ENCODE data around the gene NCK2. TPM values are rescaled to one million over a fixed set of nuclear protein-coding genes. Genes with fewer than 3 reads are reported as not detected.

Gene NCK2
- total and polyA plus RNA-seq, 2 of the 4 experiments (the other 2 are of a cell fraction): 15.8 to 22.2 TPM

DNA sequence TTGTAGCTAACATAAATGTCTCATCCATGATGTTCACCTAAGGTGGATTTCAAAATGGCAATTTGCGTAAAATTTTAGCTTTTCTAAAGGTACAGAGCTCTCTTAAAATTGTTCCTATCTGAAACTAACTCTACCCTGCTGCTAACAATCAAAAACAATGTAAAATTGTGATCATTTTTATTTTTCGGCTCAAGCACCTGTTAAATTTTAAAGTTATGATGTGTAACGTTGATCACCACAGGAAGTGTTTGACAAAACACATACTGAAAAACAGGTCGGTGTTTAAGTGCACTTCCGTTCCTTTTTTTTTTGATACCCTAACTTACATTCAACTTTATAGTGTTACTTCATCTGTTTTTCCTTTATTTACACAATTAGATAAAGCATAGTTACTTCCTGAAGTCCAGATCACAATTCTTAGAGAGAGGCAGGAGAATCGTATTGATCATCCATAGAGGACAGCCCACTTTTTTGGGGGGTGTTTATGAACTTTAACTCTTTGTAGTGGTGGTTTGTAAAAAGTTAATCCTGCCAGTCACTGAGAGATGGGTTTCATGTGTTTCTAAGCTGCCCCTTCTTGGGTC, 6.0 kb upstream of the NCK2 start:
- Histone ChIP-seq H3K27ac (ENCODE audit: insufficient read depth, low read length) (no peak overlapping the region), H2BK20ac (ENCODE audit: low read depth, low read length) (no peak overlapping the region), H2AK5ac (ENCODE audit: low read depth, low read length) (no peak overlapping the region), H3K4me2 (ENCODE audit: low read depth, low read length) (no peak overlapping the region), H2BK15ac (ENCODE audit: low read depth, low read length) (no peak overlapping the region), H3K9me3 (ENCODE audit: control insufficient read depth, insufficient read depth, low read length) (no peaks in the 10 kb centered on the region), H3K79me1 (ENCODE audit: low read depth in 1 of 2, low read length in 2 of 2) (no peaks in the 10 kb centered on the region), H2AFZ (replicated peaks; ENCODE audit: low read length, poor library complexity) (no peak overlapping the region), H3K9ac (ENCODE audit: low read depth, low read length) (no peak overlapping the region), H3K18ac (ENCODE audit: low read depth, low read length) (no peak overlapping the region), H2BK5ac (ENCODE audit: low read depth, low read length, poor library complexity, severe bottlenecking) (no peak overlapping the region), H3K4me3 (ENCODE audit: insufficient read depth, low read depth, low read length) (no peak overlapping the region), H4K91ac (ENCODE audit: insufficient read depth, low read depth, low read length) (no peak overlapping the region), H2BK120ac (ENCODE audit: low read depth, low read length) (no peak overlapping the region), H2AK9ac (replicated peaks; ENCODE audit: low read depth, low read length, poor library complexity) (no peak overlapping the region), H3K4ac (ENCODE audit: low read depth, low read length) (no peak overlapping the region), H3K27me3 (ENCODE audit: control insufficient read depth, insufficient read depth, low read length) (peaks cover 4% of the 10 kb centered on the region), H3K23ac (ENCODE audit: low read depth, low read length) (no peak overlapping the region), H3K4me1 (ENCODE audit: control insufficient read depth, insufficient read depth, low read length) (no peaks in the 10 kb centered on the region), H4K20me1 (ENCODE audit: insufficient read depth, low read length) (no peaks in the 10 kb centered on the region), H3K9me1 (ENCODE audit: insufficient read depth, low read length) (0 out of 2 replicates have a peak, but pooled peaks cover 2% of the 10 kb centered on the region), H4K8ac (ENCODE audit: low read depth in 2 of 2, low read length in 2 of 2) (no peak overlapping the region), H4K5ac (ENCODE audit: low read depth, low read length) (no peak overlapping the region), H3K14ac (replicated peaks; ENCODE audit: low read depth, low read length) (no peak overlapping the region), H3K56ac (ENCODE audit: extremely low read depth, insufficient read depth, low read length) (no peak overlapping the region), H3K36me3 (ENCODE audit: control insufficient read depth, insufficient read depth, low read length) (no peaks in the 10 kb centered on the region)
- no peak for DNase-seq
- TF ChIP-seq RFX5 (IDR thresholded peaks at IDR 0.05; ENCODE audit: low read depth, low read length) (no peak), RCOR1 (IDR thresholded peaks at IDR 0.05; ENCODE audit: insufficient replicate concordance, low read length) (no peak), RAD21 (IDR thresholded peaks at IDR 0.05; ENCODE audit: low read length) (no peak), MAFK (IDR thresholded peaks at IDR 0.05; ENCODE audit: low read depth, low read length) (no peak), CHD1 (IDR thresholded peaks at IDR 0.05; ENCODE audit: low read depth, low read length) (no peak), CEBPB (IDR thresholded peaks at IDR 0.05; ENCODE audit: low read depth, low read length) (no peak), SMC3 (IDR thresholded peaks at IDR 0.05; ENCODE audit: low read depth, low read length) (no peak), MXI1 (IDR thresholded peaks at IDR 0.05; ENCODE audit: borderline replicate concordance, low read depth, low read length) (no peak), NFE2L2 (IDR thresholded peaks at IDR 0.05; ENCODE audit: low read depth, low read length) (no peak), FOS (IDR thresholded peaks at IDR 0.05; ENCODE audit: low read depth, low read length) (no peak), MAZ (IDR thresholded peaks at IDR 0.05; ENCODE audit: borderline replicate concordance, low read depth, low read length) (no peak), BHLHE40 (IDR thresholded peaks at IDR 0.05; ENCODE audit: low read depth, low read length) (no peak), POLR2A (IDR thresholded peaks at IDR 0.05; ENCODE audit: low read depth, low read length) (no peak)
- TF ChIP-seq, protein P1, sequence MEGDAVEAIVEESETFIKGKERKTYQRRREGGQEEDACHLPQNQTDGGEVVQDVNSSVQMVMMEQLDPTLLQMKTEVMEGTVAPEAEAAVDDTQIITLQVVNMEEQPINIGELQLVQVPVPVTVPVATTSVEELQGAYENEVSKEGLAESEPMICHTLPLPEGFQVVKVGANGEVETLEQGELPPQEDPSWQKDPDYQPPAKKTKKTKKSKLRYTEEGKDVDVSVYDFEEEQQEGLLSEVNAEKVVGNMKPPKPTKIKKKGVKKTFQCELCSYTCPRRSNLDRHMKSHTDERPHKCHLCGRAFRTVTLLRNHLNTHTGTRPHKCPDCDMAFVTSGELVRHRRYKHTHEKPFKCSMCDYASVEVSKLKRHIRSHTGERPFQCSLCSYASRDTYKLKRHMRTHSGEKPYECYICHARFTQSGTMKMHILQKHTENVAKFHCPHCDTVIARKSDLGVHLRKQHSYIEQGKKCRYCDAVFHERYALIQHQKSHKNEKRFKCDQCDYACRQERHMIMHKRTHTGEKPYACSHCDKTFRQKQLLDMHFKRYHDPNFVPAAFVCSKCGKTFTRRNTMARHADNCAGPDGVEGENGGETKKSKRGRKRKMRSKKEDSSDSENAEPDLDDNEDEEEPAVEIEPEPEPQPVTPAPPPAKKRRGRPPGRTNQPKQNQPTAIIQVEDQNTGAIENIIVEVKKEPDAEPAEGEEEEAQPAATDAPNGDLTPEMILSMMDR (conservative IDR thresholded peaks at IDR 0.05; ENCODE audit: low read depth, low read length): no peak
- TF ChIP-seq, protein P2, sequence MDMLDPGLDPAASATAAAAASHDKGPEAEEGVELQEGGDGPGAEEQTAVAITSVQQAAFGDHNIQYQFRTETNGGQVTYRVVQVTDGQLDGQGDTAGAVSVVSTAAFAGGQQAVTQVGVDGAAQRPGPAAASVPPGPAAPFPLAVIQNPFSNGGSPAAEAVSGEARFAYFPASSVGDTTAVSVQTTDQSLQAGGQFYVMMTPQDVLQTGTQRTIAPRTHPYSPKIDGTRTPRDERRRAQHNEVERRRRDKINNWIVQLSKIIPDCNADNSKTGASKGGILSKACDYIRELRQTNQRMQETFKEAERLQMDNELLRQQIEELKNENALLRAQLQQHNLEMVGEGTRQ (IDR thresholded peaks at IDR 0.05; ENCODE audit: low read depth, low read length): no peak
- TF ChIP-seq, protein P3, sequence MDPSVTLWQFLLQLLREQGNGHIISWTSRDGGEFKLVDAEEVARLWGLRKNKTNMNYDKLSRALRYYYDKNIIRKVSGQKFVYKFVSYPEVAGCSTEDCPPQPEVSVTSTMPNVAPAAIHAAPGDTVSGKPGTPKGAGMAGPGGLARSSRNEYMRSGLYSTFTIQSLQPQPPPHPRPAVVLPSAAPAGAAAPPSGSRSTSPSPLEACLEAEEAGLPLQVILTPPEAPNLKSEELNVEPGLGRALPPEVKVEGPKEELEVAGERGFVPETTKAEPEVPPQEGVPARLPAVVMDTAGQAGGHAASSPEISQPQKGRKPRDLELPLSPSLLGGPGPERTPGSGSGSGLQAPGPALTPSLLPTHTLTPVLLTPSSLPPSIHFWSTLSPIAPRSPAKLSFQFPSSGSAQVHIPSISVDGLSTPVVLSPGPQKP (IDR thresholded peaks at IDR 0.05; ENCODE audit: borderline replicate concordance, low read depth, low read length): no peak
- ATAC-seq (ENCODE audit: low read depth): no peak
- no TSS peak for BruUV-seq (replicated peaks)
- WGBS, 2 experiments (ENCODE audit: extremely low coverage in 2 of 2, insufficient read length in 1 of 2): no CpG with 5 or more reads among the region's 6 CpGs
- in situ Hi-C loops (cut with MboI; ENCODE audit: low sequenced_read_pairs) (no loop called here), dilution Hi-C loops (cut with HindIII; ENCODE audit: low sequenced_read_pairs, unreplicated experiment) (no loop called here), intact Hi-C loops (cut with micrococcal nuclease) (no loop called here)
- CTCF ChIA-PET: interaction anchor here (0.8 kb wide), 1 partner anchor 8 kb away, joined by 3 read pairs; no protein-coding TSS in a partner anchor
- POLR2A ChIA-PET (ENCODE audit: unreplicated experiment): no interaction called here

Data from IMR-90 (cell line).